GM12874 (cell line): ENCODE data around the gene KLHL36.

ENCODE experiments used
- CTCF ChIP-seq: IDR thresholded peaks from 2 replicates; pipeline ENCODE4 v1.5.1; 2011; ENCODE audit warnings: low read depth, mild to moderate bottlenecking, control low read depth, low read length, moderate library complexity; ENCODE audit not compliant: insufficient read depth

KLHL36 gene

DNA sequence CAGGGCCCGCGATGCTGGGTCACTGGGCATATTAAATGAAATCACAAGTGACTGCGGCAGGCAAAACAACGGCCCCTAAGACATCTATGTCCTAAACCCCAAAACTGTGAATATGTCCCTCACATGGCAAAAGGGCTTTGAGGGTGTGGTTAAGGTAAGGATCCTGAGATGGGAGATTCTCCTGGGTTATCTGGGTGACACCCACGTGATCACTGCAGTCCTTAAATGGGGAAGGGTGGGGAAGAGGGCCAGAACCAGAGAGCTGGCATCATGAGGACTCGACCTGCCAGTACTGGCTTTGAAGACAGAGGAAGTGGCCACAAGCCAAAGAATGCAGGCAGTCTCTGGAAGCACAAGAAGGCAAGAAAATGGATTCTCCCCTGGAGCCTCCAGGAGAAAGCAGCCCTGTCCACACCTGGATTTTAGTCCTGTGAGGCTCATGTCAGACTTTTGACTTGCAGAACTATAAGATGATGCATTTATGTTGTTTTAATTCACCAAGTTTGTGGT lies 42.9 kb upstream of the KLHL36 start:
- TF ChIP-seq CTCF: no peak

DNA sequence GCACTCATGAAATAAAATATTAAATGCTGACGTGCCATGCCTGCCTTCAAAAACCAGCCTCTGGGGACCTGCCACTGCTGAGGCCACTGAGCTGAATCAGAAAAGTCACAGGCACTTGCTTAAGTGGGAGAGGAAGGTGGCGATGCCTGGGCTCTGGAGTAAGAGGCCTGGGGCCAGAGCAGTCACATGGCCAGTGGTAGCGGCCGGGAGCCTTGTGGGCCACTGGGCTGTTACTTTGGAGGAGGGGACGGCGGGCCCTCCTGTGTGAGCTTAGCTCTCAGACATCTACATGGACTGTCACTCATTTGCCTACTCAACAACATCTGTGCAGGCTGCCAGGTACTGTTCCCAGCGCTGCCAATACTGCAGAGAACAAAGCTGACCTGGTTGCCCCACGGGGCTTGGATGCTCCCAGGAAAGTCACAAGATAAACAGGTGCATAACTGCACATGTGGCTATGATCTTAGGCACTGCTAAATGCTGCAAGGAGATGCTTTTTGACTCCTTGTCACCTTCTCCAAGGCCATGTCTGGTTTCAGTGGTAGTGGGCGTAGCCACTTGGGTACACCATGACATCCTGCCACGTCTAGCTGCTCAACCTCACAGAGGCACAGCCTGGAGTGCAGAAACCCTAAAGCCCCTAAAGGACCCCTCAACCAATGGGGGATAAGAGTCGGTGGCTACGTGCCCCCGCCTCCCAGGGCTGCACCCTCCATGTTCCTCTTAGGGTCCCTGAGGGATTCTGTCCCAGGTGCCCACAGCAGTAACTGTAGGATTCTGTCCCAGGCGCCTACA lies 42.0 kb upstream of the KLHL36 start:
- TF ChIP-seq CTCF: no peak

DNA sequence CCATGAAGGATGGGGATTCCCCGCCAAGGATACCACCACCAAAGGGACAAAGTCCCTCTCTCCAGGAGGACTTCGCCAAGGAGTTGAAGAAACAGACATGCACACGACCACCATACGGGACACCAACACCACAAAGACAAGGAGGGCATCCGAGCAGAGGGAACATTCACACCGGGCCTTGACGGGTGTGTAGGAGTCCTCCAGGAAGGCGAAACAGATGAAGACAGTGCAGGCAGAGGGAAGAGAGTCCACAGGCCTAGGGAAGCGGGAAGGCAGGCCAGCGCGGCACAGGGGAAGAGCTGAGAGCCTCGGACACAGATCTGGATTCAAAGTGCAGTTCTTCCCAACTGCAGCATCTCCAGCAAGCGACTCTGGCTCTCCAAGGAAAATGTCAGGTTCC lies 41.2 kb upstream of the KLHL36 start:
- no peak for TF ChIP-seq CTCF

GRCh38 chr16:84607694-84608093 lies 40.6 kb upstream of the KLHL36 start:
- no peak for TF ChIP-seq CTCF

DNA sequence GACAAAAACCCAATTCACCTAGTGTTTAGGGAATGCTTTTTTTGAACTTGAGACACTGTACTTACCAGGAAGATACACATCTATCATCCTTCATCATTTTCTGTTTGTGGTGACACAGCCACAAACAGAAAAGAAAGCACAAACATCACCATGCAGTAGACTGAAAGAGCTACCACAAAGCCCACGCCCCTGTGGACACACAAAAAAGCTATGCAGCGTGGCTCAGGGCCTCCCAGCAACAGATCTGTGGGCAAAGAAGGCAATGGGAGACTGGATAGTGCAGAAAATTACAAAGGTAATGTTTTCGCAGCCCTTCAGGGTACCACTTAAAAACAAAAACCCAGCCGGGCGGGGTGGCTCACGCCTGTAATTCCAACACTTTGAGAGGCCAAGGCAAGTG lies 40.0 kb upstream of the KLHL36 start:
- TF ChIP-seq CTCF: no peak

DNA sequence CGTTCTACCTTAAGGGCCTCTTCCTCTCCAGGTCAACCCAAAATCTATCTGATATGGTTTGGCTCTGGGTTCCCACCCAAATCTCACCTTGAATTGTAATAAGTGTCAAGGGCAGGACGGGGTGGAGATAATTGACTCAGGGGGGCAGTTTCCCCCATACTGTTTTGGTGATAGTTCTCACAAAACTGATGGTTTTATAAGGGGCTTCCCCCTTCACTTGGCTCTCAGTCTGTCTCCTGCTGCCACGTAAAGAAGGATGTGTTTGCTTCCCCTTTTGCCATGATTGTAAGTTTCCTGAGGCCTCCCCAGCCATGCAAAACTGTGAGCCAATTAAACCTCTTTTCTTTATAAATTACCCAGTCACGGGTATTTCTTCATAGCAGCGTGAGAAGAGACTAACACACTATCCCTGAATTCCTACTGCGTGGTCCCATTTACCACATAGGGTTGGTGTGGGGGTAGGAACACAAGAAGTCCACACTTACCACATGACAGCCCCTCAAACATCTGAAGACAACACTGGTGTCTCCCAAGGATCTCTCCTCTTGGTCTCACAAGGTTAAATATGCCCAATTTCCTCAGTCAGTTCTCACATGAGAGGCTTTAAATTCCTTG lies 38.6 kb upstream of the KLHL36 start:
- no peak for TF ChIP-seq CTCF

- TF ChIP-seq CTCF: no peak
Measured at GRCh38 chr16:84610376-84610775, 37.9 kb upstream of the KLHL36 start.
